Skeletal muscle satellite cell (primary cell): ENCODE measurements around the gene ADA.

ENCODE experiments used
- H3K27me3 ChIP-seq: 2 replicates; pipeline ENCODE4 v1.7.0; 2013; ENCODE audit warnings: low read length; ENCODE audit not compliant: control insufficient read depth, insufficient read depth
- H3K36me3 ChIP-seq: 2 replicates; pipeline ENCODE4 v1.7.0; 2013; ENCODE audit warnings: mild to moderate bottlenecking, control low read depth, low read length; ENCODE audit not compliant: insufficient read depth
- H3K4me1 ChIP-seq: 2 replicates; pipeline ENCODE4 v1.7.0; 2013; ENCODE audit warnings: low read length; ENCODE audit not compliant: control insufficient read depth, insufficient read depth
- H3K4me2 ChIP-seq: 2 replicates; pipeline ENCODE4 v1.7.0; 2013; ENCODE audit warnings: mild to moderate bottlenecking, low read length
- H3K4me3 ChIP-seq: 2 replicates; pipeline ENCODE4 v1.7.0; 2013; ENCODE audit warnings: low read length
- H3K9ac ChIP-seq: 2 replicates; pipeline ENCODE4 v1.7.0; 2013; ENCODE audit warnings: mild to moderate bottlenecking, low read depth, low read length, moderate library complexity
- H3K9me3 ChIP-seq: replicated peaks from 2 replicates; pipeline ENCODE4 v1.7.0; 2013; ENCODE audit warnings: mild to moderate bottlenecking, control low read depth, low read length

ADA gene

DNA sequence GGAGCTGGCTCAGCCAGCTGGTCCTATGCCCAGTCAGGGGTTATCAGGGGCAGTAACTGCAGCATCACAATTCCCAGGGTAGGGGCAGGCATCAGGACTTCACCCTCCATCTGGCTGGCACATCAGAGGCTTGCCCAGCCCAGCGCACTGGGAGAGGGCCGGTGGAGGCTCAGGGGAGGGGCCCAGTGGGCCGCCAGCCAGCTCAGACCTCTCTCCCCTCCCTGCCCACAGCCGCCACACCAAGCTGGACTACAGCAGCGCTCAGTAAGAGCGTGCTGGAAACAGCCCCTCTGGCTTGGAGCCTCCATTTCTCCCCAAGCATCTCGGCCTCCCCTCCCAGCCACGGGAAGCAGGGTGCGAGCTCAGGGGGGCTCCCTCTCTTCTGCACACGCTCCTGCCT lies 22.0 kb downstream of the ADA start:
- no peaks in the 10 kb centered on the region for H3K27me3 ChIP-seq
- no peak overlapping the region for H3K9ac ChIP-seq
- no peaks in the 10 kb centered on the region for H3K9me3 ChIP-seq
- H3K4me2 ChIP-seq = no peak overlapping the region
- H3K4me3 ChIP-seq = no peak overlapping the region
- no peaks in the 10 kb centered on the region for H3K36me3 ChIP-seq
- no peaks in the 10 kb centered on the region for H3K4me1 ChIP-seq

DNA sequence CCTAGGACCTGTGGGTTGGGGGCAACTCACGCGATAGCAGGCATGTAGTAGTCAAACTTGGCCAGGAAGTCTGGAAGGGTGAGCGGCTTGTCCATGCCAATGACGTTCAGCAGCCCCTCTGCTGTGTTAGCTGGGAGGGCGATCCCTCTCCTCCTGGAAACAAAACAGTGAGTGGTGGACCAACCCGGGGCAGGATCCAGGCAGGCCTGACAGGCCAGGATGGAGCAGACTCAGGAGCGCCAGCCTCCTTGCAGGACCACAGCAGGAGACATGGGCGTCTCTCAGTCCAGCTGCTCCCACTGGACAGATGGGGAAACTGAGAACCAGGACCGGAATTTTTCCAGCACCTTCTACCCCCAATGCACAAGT lies 22.5 kb downstream of the ADA start:
- Histone ChIP-seq H3K4me3 (no peak overlapping the region), H3K9me3 (no peaks in the 10 kb centered on the region), H3K4me1 (no peaks in the 10 kb centered on the region), H3K27me3 (no peaks in the 10 kb centered on the region), H3K36me3 (no peaks in the 10 kb centered on the region), H3K9ac (no peak overlapping the region), H3K4me2 (no peak overlapping the region)

DNA sequence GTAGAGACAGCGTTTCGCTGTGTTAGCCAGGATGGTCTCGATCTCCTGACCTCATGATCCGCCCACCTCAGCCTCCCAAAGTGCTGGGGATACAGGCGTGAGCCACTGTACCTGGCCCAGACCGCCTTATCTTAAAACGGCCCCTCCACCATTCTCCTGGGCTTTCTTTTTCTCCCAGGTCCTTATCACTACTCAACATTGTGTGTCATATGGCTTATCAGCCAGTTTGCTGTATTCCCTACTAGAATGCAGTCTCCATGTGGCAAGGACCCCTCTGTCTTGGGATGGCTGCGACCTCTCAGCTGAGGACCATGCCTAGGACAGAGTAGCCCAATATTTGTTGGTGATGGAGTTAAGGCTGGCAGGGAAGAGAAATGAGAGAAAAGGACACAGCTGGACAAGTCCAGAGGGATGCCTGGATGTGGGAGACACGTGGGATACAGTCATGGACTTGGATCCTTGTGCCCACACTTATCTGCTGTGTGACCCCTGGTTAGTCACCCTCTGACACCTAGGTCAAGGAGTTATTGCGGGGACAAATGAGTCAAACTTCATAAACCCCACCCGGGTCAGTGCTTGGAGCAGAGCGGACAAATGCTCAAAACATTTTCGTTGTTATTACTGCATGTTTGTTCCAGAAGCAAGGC lies 24.0 kb downstream of the ADA start:
- Histone ChIP-seq H3K4me3 (no peak overlapping the region), H3K9ac (no peak overlapping the region), H3K36me3 (no peaks in the 10 kb centered on the region), H3K4me1 (no peaks in the 10 kb centered on the region), H3K9me3 (peaks cover 7% of the 10 kb centered on the region), H3K4me2 (no peak overlapping the region), H3K27me3 (no peaks in the 10 kb centered on the region)

DNA sequence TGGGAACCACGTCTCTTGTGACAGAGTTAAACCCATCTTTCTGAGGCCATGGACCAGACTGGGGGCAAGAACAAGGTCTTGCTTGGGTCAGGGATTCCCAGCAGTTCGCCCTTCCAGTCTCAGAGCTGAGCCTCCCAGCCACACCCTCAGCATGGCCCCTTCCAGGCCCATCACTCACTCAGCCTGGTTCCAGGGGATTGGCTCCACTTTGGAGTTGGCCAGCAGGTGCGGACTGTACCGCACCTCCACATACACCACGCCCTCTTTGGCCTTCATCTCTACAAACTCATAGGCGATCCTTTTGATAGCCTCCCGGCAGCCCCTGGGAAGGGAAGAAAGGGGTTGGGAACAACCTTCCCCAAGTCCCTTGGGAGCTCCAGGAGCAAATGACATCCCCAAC lies 25.2 kb downstream of the ADA start:
- Histone ChIP-seq H3K4me1 (no peaks in the 10 kb centered on the region), H3K4me3 (no peak overlapping the region), H3K9me3 (peaks cover 7% of the 10 kb centered on the region), H3K9ac (no peak overlapping the region), H3K27me3 (no peaks in the 10 kb centered on the region), H3K4me2 (no peak overlapping the region), H3K36me3 (no peaks in the 10 kb centered on the region)

DNA sequence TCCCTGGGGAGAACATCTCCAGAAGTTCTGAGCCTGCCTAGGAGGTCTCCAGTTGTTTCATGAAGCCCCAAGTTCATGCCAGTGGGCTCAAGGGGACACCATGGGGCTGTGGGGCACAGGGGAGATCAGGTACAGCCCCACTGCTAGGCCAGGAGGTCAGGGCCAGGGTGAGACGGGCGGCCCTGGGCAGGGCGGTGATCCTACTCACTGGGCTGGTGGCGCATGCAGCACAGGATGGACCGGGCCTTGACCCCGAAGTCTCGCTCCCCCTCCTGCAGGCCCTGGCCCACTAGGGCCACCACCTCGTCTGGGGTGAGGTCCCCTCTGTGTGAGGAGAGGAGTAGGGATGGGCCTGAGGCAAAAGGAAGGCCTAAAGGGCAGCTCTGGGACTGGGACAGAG lies 26.1 kb downstream of the ADA start:
- H3K4me3 ChIP-seq = no peak overlapping the region
- no peaks in the 10 kb centered on the region for H3K4me1 ChIP-seq
- H3K9me3 ChIP-seq = peaks cover 7% of the 10 kb centered on the region
- H3K4me2 ChIP-seq = no peak overlapping the region
- no peak overlapping the region for H3K9ac ChIP-seq
- H3K36me3 ChIP-seq = no peaks in the 10 kb centered on the region
- no peaks in the 10 kb centered on the region for H3K27me3 ChIP-seq

DNA sequence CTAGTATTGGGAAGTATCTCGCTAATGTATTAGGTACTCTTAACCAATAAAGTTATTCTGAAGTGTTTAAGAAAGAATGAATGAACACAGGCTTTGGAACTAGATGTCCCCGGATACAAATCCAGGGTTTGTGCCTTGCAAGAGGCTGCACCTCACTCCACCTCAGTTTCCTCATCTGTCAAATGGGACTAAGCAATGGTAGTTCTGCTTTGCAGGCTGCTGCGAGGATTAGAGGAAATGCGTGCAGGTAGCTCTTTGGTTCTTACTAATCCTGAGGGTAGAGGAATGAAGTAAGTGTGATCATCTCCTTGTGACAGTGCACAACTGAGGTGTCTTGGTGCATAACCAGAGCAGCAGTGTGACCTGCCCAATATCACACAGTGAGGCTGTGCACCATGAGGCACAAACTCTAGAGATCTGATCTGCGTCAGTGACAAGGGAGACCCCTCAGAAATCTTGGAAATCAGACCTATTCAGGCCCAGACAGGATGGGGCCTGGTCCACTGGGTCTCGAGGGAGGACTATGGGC lies 26.7 kb downstream of the ADA start:
- H3K36me3 ChIP-seq = no peaks in the 10 kb centered on the region
- H3K4me1 ChIP-seq = no peaks in the 10 kb centered on the region
- no peak overlapping the region for H3K9ac ChIP-seq
- H3K4me3 ChIP-seq = no peak overlapping the region
- H3K4me2 ChIP-seq = no peak overlapping the region
- peaks cover 7% of the 10 kb centered on the region for H3K9me3 ChIP-seq
- H3K27me3 ChIP-seq = no peaks in the 10 kb centered on the region

DNA sequence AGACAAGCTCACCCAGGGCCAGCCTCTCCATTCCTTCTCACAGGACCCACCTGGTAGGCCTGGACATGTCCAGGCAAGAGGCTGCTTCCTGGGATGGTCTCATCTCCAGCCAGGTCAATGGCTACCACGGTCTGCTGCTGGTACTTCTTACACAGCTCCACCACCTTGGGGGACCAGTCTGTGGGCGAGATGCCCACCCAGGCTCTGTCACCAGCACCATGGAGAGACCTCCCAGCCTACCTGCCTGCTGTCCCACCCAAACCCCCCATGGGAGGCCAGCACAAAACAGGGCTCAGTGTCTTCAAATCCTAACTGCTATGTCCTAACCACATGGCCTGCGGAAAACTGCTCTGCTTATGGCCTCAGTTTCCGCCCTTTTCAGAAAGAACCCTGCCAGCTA lies 27.3 kb downstream of the ADA start:
- Histone ChIP-seq H3K9ac (no peak overlapping the region), H3K27me3 (no peaks in the 10 kb centered on the region), H3K4me1 (no peaks in the 10 kb centered on the region), H3K9me3 (peaks cover 7% of the 10 kb centered on the region), H3K4me2 (no peak overlapping the region), H3K36me3 (peaks cover 3% of the 10 kb centered on the region), H3K4me3 (no peak overlapping the region)

DNA sequence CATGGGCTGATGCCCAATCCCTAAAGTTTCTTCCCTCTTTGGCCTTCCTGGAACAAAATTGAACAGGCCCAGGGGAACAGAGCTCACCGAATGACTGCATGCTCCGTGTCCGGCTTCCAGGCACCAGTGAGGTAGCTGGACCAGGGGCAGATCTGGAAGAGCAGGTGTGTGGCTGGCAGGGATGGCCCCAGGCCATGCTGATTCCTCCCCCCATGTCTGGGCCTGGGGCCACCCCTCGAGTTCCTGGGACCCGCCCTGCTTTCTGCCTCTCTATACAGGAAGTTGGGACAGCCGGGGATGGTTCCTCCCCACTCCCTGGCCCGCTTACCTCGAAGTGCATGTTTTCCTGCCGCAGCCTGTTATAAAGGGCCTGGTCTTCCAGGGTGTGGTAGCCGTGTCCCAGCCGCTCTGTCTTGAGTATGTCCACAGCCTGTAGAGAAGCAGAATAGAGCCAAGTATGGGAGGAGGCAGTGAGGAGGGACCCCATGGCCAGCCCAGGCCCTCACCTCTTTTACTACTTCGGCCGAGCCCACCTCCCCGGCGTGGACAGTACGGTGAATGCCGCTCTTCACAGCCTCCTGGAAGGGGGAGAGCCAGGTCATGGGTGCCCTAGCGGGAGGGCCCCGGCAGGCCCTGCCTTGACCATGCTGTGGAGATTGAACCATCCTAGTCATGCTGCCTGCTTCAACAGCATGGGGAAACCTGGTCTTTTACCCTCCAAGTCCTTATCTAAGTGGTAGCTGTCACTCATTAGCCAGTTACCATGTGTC lies 28.8 kb downstream of the ADA start:
- peaks cover 7% of the 10 kb centered on the region for H3K9me3 ChIP-seq
- H3K4me1 ChIP-seq = no peaks in the 10 kb centered on the region
- no peaks in the 10 kb centered on the region for H3K27me3 ChIP-seq
- no peak overlapping the region for H3K9ac ChIP-seq
- H3K4me3 ChIP-seq = no peak overlapping the region
- peaks cover 8% of the 10 kb centered on the region for H3K36me3 ChIP-seq
- H3K4me2 ChIP-seq = no peak overlapping the region

DNA sequence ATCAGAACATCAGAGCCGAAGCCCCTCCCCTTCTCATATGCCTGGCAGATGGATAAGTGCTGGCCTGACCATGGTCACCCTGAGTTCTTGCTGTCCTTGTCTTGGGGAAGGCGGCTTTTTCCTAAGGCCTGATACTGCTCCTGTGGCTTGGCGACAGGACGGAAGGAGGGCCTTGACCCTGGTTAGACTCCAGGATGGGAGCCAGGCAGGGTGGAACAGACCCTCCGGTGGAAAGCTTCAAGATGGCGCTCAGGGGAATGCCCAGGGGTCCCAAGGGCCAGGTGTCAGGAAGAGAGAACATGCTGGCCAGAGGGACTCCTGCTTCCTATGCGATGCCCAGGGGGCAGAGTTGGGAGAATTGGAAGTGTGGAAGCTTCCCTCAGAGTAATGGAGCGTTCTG lies 29.6 kb downstream of the ADA start:
- peaks cover 7% of the 10 kb centered on the region for H3K9me3 ChIP-seq
- no peaks in the 10 kb centered on the region for H3K4me1 ChIP-seq
- no peak overlapping the region for H3K9ac ChIP-seq
- no peak overlapping the region for H3K4me3 ChIP-seq
- peaks cover 8% of the 10 kb centered on the region for H3K36me3 ChIP-seq
- H3K4me2 ChIP-seq = no peak overlapping the region
- no peaks in the 10 kb centered on the region for H3K27me3 ChIP-seq

DNA sequence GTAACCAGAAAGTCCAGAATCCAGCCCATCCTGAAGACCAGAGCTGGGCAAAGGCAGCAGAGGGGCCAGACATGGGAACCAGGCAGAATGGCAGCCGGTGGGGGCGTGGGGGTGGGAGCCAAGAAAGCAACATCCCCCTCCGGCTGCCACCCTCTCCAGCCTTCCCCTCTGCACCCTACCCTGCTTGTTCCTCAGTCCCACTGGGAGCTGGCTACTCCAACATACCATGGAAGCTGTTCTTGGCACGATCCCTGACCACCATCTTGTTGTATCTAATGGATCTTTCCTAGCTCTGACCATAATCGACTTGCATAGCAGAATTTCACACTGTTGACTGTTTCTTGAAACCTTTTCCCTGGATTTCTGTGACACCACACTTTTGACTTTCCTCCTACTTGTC lies 30.2 kb downstream of the ADA start:
- Histone ChIP-seq H3K9ac (no peak overlapping the region), H3K9me3 (peaks cover 7% of the 10 kb centered on the region), H3K4me2 (no peak overlapping the region), H3K27me3 (no peaks in the 10 kb centered on the region), H3K4me1 (no peaks in the 10 kb centered on the region), H3K36me3 (peaks cover 8% of the 10 kb centered on the region), H3K4me3 (no peak overlapping the region)

DNA sequence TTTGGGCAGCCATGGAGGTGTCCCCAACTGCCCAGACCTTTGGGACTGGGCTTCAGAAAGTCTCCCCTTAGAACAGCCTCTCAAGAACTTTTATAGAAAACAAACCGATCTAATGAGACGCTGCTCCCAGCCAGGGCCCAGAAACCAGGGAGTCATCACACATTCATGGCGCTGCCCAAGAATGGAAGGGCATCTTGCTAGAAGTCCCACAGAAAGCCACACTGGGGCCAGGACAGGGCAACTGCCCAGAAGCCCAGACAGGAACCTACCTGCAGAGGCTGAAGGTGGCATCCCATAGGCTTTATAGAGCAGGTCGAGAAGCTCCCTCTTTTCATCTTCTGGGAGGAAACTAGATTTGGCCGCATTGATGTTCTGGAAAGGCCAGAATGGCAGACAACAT lies 31.5 kb downstream of the ADA start:
- peaks cover 8% of the 10 kb centered on the region for H3K36me3 ChIP-seq
- peaks cover 7% of the 10 kb centered on the region for H3K9me3 ChIP-seq
- peaks cover 8% of the 10 kb centered on the region for H3K4me1 ChIP-seq
- H3K4me2 ChIP-seq = no peak overlapping the region
- H3K9ac ChIP-seq = no peak overlapping the region
- no peak overlapping the region for H3K4me3 ChIP-seq
- no peaks in the 10 kb centered on the region for H3K27me3 ChIP-seq

DNA sequence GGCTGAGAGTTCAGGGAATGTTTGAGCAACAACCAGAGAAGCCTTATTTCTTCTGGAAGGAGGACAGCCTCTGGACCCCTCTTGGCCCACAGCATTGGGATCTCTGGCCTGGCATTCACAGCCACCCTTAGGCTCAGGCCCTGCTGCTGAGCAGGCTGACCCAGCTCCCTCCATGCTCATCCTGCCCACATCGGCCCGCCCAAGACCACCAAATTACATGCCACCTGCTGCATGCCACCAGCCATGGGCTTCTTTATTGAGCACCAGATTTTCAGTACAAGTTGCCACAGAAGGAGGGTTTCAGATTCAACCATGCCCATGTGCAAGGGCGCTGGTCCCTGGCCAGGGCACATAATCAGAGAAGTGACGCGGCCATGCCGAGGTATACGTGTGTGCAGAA lies 32.2 kb downstream of the ADA start:
- Histone ChIP-seq H3K9ac (no peak overlapping the region), H3K4me2 (no peak overlapping the region), H3K4me1 (peaks cover 14% of the 10 kb centered on the region), H3K9me3 (peaks cover 7% of the 10 kb centered on the region), H3K4me3 (no peak overlapping the region), H3K27me3 (no peaks in the 10 kb centered on the region), H3K36me3 (peaks cover 11% of the 10 kb centered on the region)
